CD4-positive, alpha-beta memory T cell (primary cell): ENCODE measurements around the gene PRPF40B. TPM values are rescaled to one million over a fixed set of nuclear protein-coding genes. Genes with fewer than 3 reads are reported as not detected.

Experiments used
- CTCF ChIA-PET: fragments of 350-600 bp; sonication (Branson Sonifier 250); formaldehyde crosslinking; loops from one replicate; lab custom pipeline; 2021; ENCODE audit warnings: inconsistent platforms; ENCODE audit not compliant: partially characterized antibody; lab: Charles Lee
- POLR2A ChIA-PET: fragments of 350-600 bp; sonication (Branson Sonifier 250); formaldehyde crosslinking; loops from one replicate; lab custom pipeline; 2021; ENCODE audit not compliant: partially characterized antibody; lab: Charles Lee
- DNase-seq, 5 donors: peaks; one replicate each; pipeline versions ENCODE4 v3.0.0 to v3.0.0-alpha.2; 2020 to 2022; ENCODE audit warnings: mixed read lengths in 1 of 5
- H3K27ac ChIP-seq: one replicate; pipeline ENCODE4 v1.7.0; 2013; ENCODE audit warnings: low read depth, low read length
- H3K27me3 ChIP-seq: 2 replicates; pipeline ENCODE4 v1.7.0; 2013; ENCODE audit warnings: mild to moderate bottlenecking, low read length, moderate library complexity; ENCODE audit not compliant: insufficient read depth
- H3K36me3 ChIP-seq: 2 replicates; pipeline ENCODE4 v1.7.0; 2013; ENCODE audit warnings: mild to moderate bottlenecking, low read length, moderate library complexity; ENCODE audit not compliant: insufficient read depth
- H3K4me1 ChIP-seq: 2 replicates; pipeline ENCODE4 v1.7.0; 2013; ENCODE audit warnings: mild to moderate bottlenecking, low read length, moderate library complexity; ENCODE audit not compliant: insufficient read depth
- H3K4me3 ChIP-seq, 2 donors: one replicate each; pipeline ENCODE4 v1.7.0; 2013; ENCODE audit warnings: low read length in 2 of 2, mild to moderate bottlenecking in 1 of 2
- H3K9me3 ChIP-seq, 2 donors: one replicate each; pipeline ENCODE4 v1.7.0; 2013; ENCODE audit warnings: low read length in 2 of 2, control low read depth in 1 of 2; ENCODE audit not compliant: control insufficient read depth in 1 of 2
- H3K27ac Mint-ChIP-seq, 7 donors: one replicate each; pipeline ENCODE4 v1.8.0; 2020 to 2021; ENCODE audit warnings: mixed read lengths in 7 of 7, mild to moderate bottlenecking in 6 of 7, inconsistent platforms in 3 of 7, moderate library complexity in 3 of 7
- H3K27me3 Mint-ChIP-seq, 2 donors: one replicate each; pipeline ENCODE4 v1.8.0; 2020 to 2021; ENCODE audit warnings: mixed read lengths in 2 of 2
- H3K36me3 Mint-ChIP-seq, 2 donors: one replicate each; pipeline ENCODE4 v1.8.0; 2020 to 2021; ENCODE audit warnings: mixed read lengths in 2 of 2, inconsistent platforms in 1 of 2, mild to moderate bottlenecking in 1 of 2
- H3K4me1 Mint-ChIP-seq, 4 donors: one replicate each; pipeline ENCODE4 v1.8.0; 2020 to 2021; ENCODE audit warnings: mixed read lengths in 4 of 4, mild to moderate bottlenecking in 1 of 4
- H3K4me3 Mint-ChIP-seq, 8 donors: one replicate each; pipeline ENCODE4 v1.8.0; 2020 to 2021; ENCODE audit warnings: mixed read lengths in 8 of 8, mild to moderate bottlenecking in 7 of 8, moderate library complexity in 6 of 8, inconsistent platforms in 3 of 8
- H3K9me3 Mint-ChIP-seq, 8 donors: one replicate each; pipeline ENCODE4 v1.8.0; 2020 to 2021; ENCODE audit warnings: mixed read lengths in 8 of 8, mild to moderate bottlenecking in 5 of 8, inconsistent platforms in 3 of 8, moderate library complexity in 1 of 8
- intact Hi-C: fragments of 100-400 bp; cut with micrococcal nuclease; formaldehyde crosslinking; loops from one replicate; pipeline ENCODE4 v1.15.1; 2023
- polyA plus RNA-seq, 2 donors: library from polyadenylated mRNA; unstranded; fragments of 300-500 nt; fragmentation: Illumina TruSeq; gene quantifications; one replicate each; pipeline ENCODE4 v1.2.3, GENCODE V29; 2021
- total RNA-seq, 2 experiments: library from RNA; stranded (reverse); gene quantifications; one replicate each; pipeline ENCODE4 v1.2.3, GENCODE V29; 2021

PRPF40B gene
- total and polyA plus RNA-seq, 4 experiments from 2014 or later, result 0.73 to 15.9 (median 9.9) TPM

DNA sequence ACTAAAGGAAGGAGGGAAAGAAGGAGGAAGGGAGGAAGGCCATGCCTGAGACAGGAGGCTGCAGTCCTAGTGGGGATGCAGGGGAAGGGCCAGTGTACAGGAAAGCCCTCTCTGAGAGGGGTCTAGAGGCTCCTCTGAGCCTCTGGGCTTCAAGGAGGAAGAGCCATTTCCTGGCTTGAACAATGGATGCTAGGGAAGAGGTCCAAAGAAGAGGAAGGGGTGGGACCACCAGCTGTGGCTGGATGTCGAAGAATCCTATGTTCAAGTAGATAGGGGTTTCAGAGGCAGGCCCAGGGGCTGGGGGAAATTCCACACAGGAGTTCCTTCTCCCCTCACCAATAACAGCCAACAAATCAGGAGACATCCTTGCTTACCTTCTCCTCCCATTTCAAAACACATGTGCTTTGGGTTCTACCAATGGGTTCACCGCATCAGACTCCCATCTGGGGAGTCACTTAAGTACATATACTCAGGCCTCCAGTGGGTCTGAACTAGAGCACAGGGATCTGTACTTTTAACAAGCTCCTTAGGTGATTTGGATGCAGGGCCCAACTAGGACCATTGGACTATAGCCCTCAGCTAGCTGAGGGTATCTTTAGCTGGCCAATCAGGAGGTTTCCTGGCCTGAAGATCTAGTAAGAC lies 32.4 kb downstream of the PRPF40B start:
- H3K9me3 ChIP-seq, result no peaks in the 10 kb centered on the region
- H3K27me3 Mint-ChIP-seq, result no peaks in the 10 kb centered on the region
- no peaks in the 10 kb centered on the region for H3K9me3 Mint-ChIP-seq
- peaks cover 13 to 34% (median 27%) of the 10 kb centered on the region in 4 donors for H3K4me1 Mint-ChIP-seq
- CTCF ChIA-PET, result interaction anchor here (1.1 to 3.4 kb wide), 5 partner anchors 11 to 86 kb away, joined by 3 to 21 read pairs (median 5); partner anchors contain the start of genes FMNL3 and TMBIM6
- peaks cover 15% of the 10 kb centered on the region for H3K4me1 ChIP-seq
- no peaks in the 10 kb centered on the region for H3K27me3 ChIP-seq
- no peak for DNase-seq
- H3K36me3 Mint-ChIP-seq, result peaks cover 52 to 66% of the 10 kb centered on the region in 2 donors
- no peak overlapping the region for H3K27ac ChIP-seq
- intact Hi-C loops, result no loop called here
- POLR2A ChIA-PET, result interaction anchor here (1.0 to 2.7 kb wide), 3 partner anchors 34 to 86 kb away, joined by 3 to 7 read pairs (median 7); partner anchors contain the start of gene TMBIM6
- H3K27ac Mint-ChIP-seq, result peak overlapping the region in 5 of 7 donors; percentile 24 to 86 (median 66)
- no peak overlapping the region for H3K4me3 ChIP-seq
- H3K36me3 ChIP-seq, result peaks cover 24% of the 10 kb centered on the region
- peak overlapping the region in 2 of 8 donors; percentile 4 to 39 for H3K4me3 Mint-ChIP-seq

DNA sequence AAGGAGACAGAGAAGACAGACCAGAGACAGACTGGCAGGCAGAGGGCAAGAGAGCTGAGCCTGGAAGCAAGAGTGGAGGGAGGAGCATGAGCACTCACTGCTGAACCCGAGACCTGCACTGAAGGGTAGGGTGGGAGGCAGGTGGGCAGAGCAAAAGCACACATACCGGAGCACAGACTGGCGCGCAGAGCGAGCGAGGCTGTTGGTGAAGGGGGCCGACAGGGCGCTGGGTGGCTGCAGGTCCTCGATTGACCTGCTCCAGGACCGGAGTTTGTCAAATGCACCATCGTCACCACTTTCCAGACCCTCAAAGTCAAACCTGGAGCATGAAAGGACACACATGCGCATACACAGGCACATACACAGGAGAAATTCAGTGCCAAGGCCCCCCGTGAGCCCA lies 34.9 kb downstream of the PRPF40B start:
- Mint-ChIP-seq H3K9me3 (no peaks in the 10 kb centered on the region), H3K36me3 (peaks cover 49 to 52% of the 10 kb centered on the region in 2 donors), H3K4me1 (peaks cover 35 to 59% (median 50%) of the 10 kb centered on the region in 4 donors), H3K27ac (peak overlapping the region in 4 of 7 donors; percentile 57 to 83 (median 69)), H3K27me3 (no peaks in the 10 kb centered on the region), H3K4me3 (no peak overlapping the region)
- no peak for DNase-seq
- Histone ChIP-seq H3K27me3 (no peaks in the 10 kb centered on the region), H3K27ac (no peak overlapping the region), H3K4me1 (peaks cover 41% of the 10 kb centered on the region), H3K36me3 (peaks cover 16% of the 10 kb centered on the region), H3K4me3 (no peak overlapping the region), H3K9me3 (no peaks in the 10 kb centered on the region)
- intact Hi-C loops, result no loop called here
- ChIA-PET CTCF (interaction anchor here (1.2 to 7.1 kb wide), 3 partner anchors 10 to 47 kb away, joined by 3 to 55 read pairs (median 3); no protein-coding TSS in a partner anchor), POLR2A (interaction anchor here (1.5 kb wide), 1 partner anchor 83 kb away, joined by 3 read pairs; the partner anchor contains the start of gene TMBIM6)

DNA sequence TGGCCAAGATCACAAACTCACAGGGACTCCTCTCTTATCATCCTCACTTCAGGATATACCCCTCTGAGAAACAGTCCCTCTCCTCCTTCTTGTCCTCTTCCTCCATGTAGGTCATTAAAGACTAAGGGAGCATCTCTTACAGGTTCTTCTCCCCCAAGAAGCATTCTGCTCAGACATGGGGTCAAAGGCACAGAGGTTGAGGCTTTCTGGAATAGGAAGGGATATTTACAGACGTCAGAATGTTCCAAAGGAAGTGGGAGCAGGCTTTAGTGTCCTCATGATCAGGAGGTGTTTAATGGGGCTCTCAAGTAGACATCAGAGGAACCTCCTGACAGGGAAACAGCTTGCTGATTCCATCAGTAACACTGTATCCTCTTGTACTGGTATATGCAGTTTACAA lies 36.4 kb downstream of the PRPF40B start:
- Mint-ChIP-seq H3K4me1 (peaks cover 45 to 70% (median 61%) of the 10 kb centered on the region in 4 donors), H3K9me3 (no peaks in the 10 kb centered on the region), H3K27me3 (no peaks in the 10 kb centered on the region), H3K27ac (peak overlapping the region in 5 of 7 donors; percentile 8 to 99 (median 62)), H3K36me3 (peaks cover 38 to 39% of the 10 kb centered on the region in 2 donors), H3K4me3 (no peak overlapping the region)
- Histone ChIP-seq H3K36me3 (peaks cover 11% of the 10 kb centered on the region), H3K27me3 (no peaks in the 10 kb centered on the region), H3K4me3 (no peak overlapping the region), H3K27ac (no peak overlapping the region), H3K4me1 (peaks cover 55% of the 10 kb centered on the region), H3K9me3 (no peaks in the 10 kb centered on the region)
- intact Hi-C loops, result no loop called here
- ChIA-PET CTCF (interaction anchor here (1.2 to 7.1 kb wide), 3 partner anchors 14 to 18 kb away, joined by 3 to 55 read pairs (median 6); no protein-coding TSS in a partner anchor), POLR2A (interaction anchor here (1.3 to 5.5 kb wide), 3 partner anchors 13 to 21 kb away, joined by 3 to 83 read pairs (median 32); no protein-coding TSS in a partner anchor)
- DNase-seq, result no peak

DNA sequence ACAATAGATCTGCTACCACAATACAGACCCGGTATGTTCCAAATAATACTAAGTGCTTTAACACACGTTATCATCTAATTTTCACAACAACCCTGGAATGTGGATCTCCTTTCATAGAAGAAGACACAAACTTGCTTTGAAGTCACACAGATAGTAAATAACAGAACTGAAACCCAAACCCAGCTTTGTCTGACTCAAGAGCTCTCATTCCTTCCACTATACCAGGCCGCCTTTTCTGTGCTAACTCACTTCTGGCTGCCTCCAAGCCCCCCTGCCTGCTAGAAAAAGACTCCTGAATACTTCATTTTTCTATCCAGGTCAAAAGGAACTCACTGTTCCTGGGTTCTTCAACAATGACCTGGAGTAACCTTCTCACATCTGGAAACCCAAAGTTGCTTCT lies 37.8 kb downstream of the PRPF40B start:
- peak overlapping the region; percentile 84 to 99 (median 96) for H3K27ac Mint-ChIP-seq
- DNase-seq, result no peak
- H3K4me3 Mint-ChIP-seq, result peak overlapping the region in 7 of 8 donors; percentile 20 to 91 (median 39)
- ChIA-PET CTCF (interaction anchor here (0.9 to 7.1 kb wide), 4 partner anchors 9 to 101 kb away, joined by 3 to 55 read pairs (median 4); no protein-coding TSS in a partner anchor), POLR2A (interaction anchor here (2.6 to 5.5 kb wide), 3 partner anchors 12 to 17 kb away, joined by 15 to 83 read pairs (median 32); no protein-coding TSS in a partner anchor)
- H3K9me3 Mint-ChIP-seq, result no peaks in the 10 kb centered on the region
- peaks cover 58% of the 10 kb centered on the region for H3K4me1 ChIP-seq
- peaks cover 51 to 83% (median 64%) of the 10 kb centered on the region in 4 donors for H3K4me1 Mint-ChIP-seq
- no peak overlapping the region for H3K27ac ChIP-seq
- no peaks in the 10 kb centered on the region for H3K27me3 Mint-ChIP-seq
- H3K27me3 ChIP-seq, result no peaks in the 10 kb centered on the region
- H3K4me3 ChIP-seq, result no peak overlapping the region
- H3K9me3 ChIP-seq, result no peaks in the 10 kb centered on the region
- peaks cover 8% of the 10 kb centered on the region for H3K36me3 ChIP-seq
- peaks cover 32 to 34% of the 10 kb centered on the region in 2 donors for H3K36me3 Mint-ChIP-seq
- intact Hi-C loops, result no loop called here

DNA sequence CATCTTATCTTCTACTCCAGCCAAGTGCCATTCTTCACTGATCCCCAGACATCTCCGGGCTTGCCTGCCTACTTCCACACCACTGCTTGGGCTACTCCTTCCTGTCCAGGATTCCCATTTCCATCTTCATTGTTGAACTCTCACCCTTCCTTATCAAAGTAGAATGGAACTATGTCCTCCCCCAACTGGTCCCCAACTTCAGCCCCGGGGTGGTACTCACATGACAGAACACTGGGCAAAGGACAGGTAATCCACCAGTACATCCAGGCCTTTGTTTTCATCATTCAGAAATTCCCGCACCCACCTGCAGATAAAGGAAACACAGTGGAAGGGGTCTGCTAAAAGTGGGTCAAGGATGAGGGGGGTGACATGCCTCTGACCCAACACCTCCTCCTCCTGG lies 38.4 kb downstream of the PRPF40B start:
- Mint-ChIP-seq H3K4me3 (peak overlapping the region in 6 of 8 donors; percentile 23 to 91 (median 88)), H3K27ac (peak overlapping the region; percentile 92 to 99 (median 97)), H3K9me3 (no peaks in the 10 kb centered on the region), H3K4me1 (peaks cover 50 to 80% (median 61%) of the 10 kb centered on the region in 4 donors), H3K36me3 (peaks cover 26 to 29% of the 10 kb centered on the region in 2 donors), H3K27me3 (no peaks in the 10 kb centered on the region)
- DNase-seq, result no peak
- POLR2A ChIA-PET, result interaction anchor here (1.1 to 5.5 kb wide), 5 partner anchors 11 to 450 kb away, joined by 3 to 83 read pairs (median 32); partner anchors contain the start of gene FMNL3
- Histone ChIP-seq H3K36me3 (peaks cover 4% of the 10 kb centered on the region), H3K27ac (peak overlapping the region; percentile 57), H3K4me1 (peaks cover 53% of the 10 kb centered on the region), H3K4me3 (no peak overlapping the region), H3K9me3 (no peaks in the 10 kb centered on the region), H3K27me3 (no peaks in the 10 kb centered on the region)
- CTCF ChIA-PET, result interaction anchor here (0.9 to 7.1 kb wide), 7 partner anchors 9 to 101 kb away, joined by 3 to 55 read pairs (median 11); no protein-coding TSS in a partner anchor
- intact Hi-C loops, result loop anchor here (2.0 kb wide), 2 partner anchors 15 to 17 kb away; no protein-coding TSS in a partner anchor

DNA sequence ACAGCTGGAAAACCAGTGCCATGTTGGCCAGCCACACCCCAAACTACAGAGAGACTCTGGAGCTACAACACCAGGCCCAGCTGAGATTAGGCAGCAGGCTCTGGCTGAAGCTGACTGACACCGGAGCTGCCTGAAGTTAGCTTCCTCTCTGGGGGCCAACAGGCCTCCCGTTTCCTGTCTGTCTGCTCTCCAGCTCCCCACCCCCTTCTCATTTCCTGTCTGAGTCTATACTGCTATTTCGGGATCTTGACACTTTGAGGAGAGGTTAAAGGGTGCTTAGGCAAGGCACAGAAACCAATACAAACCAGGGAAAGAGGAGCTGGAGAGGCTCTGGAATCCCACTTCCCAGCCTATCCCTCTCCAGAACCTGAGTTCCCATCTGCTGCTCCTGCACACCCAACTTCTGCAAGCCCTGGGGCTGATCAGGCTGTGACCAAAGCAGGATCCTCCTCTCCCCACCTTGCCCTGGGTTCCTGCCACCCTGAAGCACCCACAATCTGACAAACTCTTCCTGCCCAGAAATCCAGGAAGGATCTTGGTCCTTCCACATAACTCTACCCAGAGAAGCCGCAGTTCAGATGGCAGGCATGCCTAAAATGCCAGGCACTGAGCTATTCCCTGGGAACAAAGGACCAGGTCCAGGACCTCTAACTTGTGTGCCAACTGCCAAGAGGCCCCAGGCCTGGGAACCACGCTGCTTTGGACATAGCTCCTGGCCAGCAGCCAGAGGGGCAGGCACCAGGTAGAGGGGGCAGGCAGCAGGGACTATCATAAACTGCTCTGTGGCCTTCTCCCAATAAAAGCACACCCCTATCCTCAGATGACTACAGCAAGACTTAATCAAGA lies 39.9 kb downstream of the PRPF40B start:
- peaks cover 4% of the 10 kb centered on the region for H3K36me3 ChIP-seq
- no peaks in the 10 kb centered on the region for H3K9me3 ChIP-seq
- H3K27ac ChIP-seq, result peak overlapping the region; percentile 57
- no peaks in the 10 kb centered on the region for H3K27me3 ChIP-seq
- peak overlapping the region; percentile 61 to 91 (median 84) for H3K4me3 Mint-ChIP-seq
- H3K27me3 Mint-ChIP-seq, result no peaks in the 10 kb centered on the region
- intact Hi-C loops, result loop anchor here (1.0 to 2.0 kb wide), 4 partner anchors 8 to 44 kb away; partner anchors contain the start of gene FMNL3
- peak overlapping the region; percentile 92 to 99 (median 97) for H3K27ac Mint-ChIP-seq
- no peaks in the 10 kb centered on the region for H3K9me3 Mint-ChIP-seq
- DNase-seq, result peak; percentile 71 to 93 (median 75)
- H3K4me3 ChIP-seq, result peak overlapping the region; percentile 48 to 50
- CTCF ChIA-PET, result interaction anchor here (0.8 to 7.1 kb wide), 15 partner anchors 8 to 78 kb away, joined by 3 to 55 read pairs (median 6); partner anchors contain the start of genes PRPF40B and TMBIM6
- peaks cover 52% of the 10 kb centered on the region for H3K4me1 ChIP-seq
- peaks cover 17% of the 10 kb centered on the region in 2 donors for H3K36me3 Mint-ChIP-seq
- H3K4me1 Mint-ChIP-seq, result peaks cover 56 to 84% (median 67%) of the 10 kb centered on the region in 4 donors
- POLR2A ChIA-PET, result interaction anchor here (0.6 to 5.5 kb wide), 18 partner anchors 9 to 448 kb away, joined by 3 to 83 read pairs (median 4); partner anchors contain the start of genes FMNL3, NCKAP5L, PRPF40B and TMBIM6
